ENCODE measurements around the gene CD53. TPM values are rescaled to one million over a fixed set of nuclear protein-coding genes. Genes with fewer than 3 reads are reported as not detected.

The CD53 gene
- total RNA-seq, 1 donor from 2014 or later: not detected

GRCh38 chr1:110850145-110850544 is 22.8 kb upstream of the CD53 start:
- Mint-ChIP-seq H3K27ac (no peak overlapping the region), H3K4me1 (ENCODE audit: unreplicated experiment) (no peaks in the 10 kb centered on the region), H3K36me3 (no peaks in the 10 kb centered on the region), H3K9me3 (no peaks in the 10 kb centered on the region), H3K27me3 (peaks cover 16% of the 10 kb centered on the region), H3K4me3 (no peak overlapping the region)
- DNase-seq (ENCODE audit: extremely low spot score, unreplicated experiment): no peak
- TF ChIP-seq CTCF (conservative IDR thresholded peaks at IDR 0.05): no peak

- H3K9me3 Mint-ChIP-seq: no peaks in the 10 kb centered on the region
- no peak for DNase-seq (ENCODE audit: extremely low spot score, unreplicated experiment)
- no peak for TF ChIP-seq CTCF (conservative IDR thresholded peaks at IDR 0.05)
- no peaks in the 10 kb centered on the region for H3K36me3 Mint-ChIP-seq
- H3K4me1 Mint-ChIP-seq (ENCODE audit: unreplicated experiment): no peaks in the 10 kb centered on the region
- H3K4me3 Mint-ChIP-seq: no peak overlapping the region
- no peak overlapping the region for H3K27ac Mint-ChIP-seq
- peaks cover 14% of the 10 kb centered on the region for H3K27me3 Mint-ChIP-seq
These were observed 22.3 kb upstream of the CD53 start for GRCh38 chr1:110850627-110851026.

- no peaks in the 10 kb centered on the region for H3K4me1 Mint-ChIP-seq (ENCODE audit: unreplicated experiment)
- H3K27ac Mint-ChIP-seq: no peak overlapping the region
- DNase-seq (ENCODE audit: extremely low spot score, unreplicated experiment): no peak
- TF ChIP-seq CTCF (conservative IDR thresholded peaks at IDR 0.05): no peak
- H3K27me3 Mint-ChIP-seq: peaks cover 11% of the 10 kb centered on the region
- H3K9me3 Mint-ChIP-seq: no peaks in the 10 kb centered on the region
- H3K36me3 Mint-ChIP-seq: no peaks in the 10 kb centered on the region
- no peak overlapping the region for H3K4me3 Mint-ChIP-seq
These were observed 19.8 kb upstream of the CD53 start for GRCh38 chr1:110853135-110853534.

GRCh38 chr1:110856410-110856809 is 16.5 kb upstream of the CD53 start:
- Mint-ChIP-seq H3K4me3 (no peak overlapping the region), H3K27ac (no peak overlapping the region), H3K27me3 (peaks cover 5% of the 10 kb centered on the region), H3K4me1 (ENCODE audit: unreplicated experiment) (no peaks in the 10 kb centered on the region), H3K36me3 (no peaks in the 10 kb centered on the region), H3K9me3 (no peaks in the 10 kb centered on the region)
- no peak for TF ChIP-seq CTCF (conservative IDR thresholded peaks at IDR 0.05)
- no peak for DNase-seq (ENCODE audit: extremely low spot score, unreplicated experiment)

- H3K9me3 Mint-ChIP-seq: no peaks in the 10 kb centered on the region
- H3K4me1 Mint-ChIP-seq (ENCODE audit: unreplicated experiment): no peaks in the 10 kb centered on the region
- no peak overlapping the region for H3K27ac Mint-ChIP-seq
- no peaks in the 10 kb centered on the region for H3K36me3 Mint-ChIP-seq
- DNase-seq (ENCODE audit: extremely low spot score, unreplicated experiment): no peak
- H3K4me3 Mint-ChIP-seq: no peak overlapping the region
- TF ChIP-seq CTCF (conservative IDR thresholded peaks at IDR 0.05): no peak
- peaks cover 5% of the 10 kb centered on the region for H3K27me3 Mint-ChIP-seq
These were observed 14.7 kb upstream of the CD53 start for GRCh38 chr1:110857964-110858948.

All from type B pancreatic cell (in vitro differentiated cells).